Naive thymus-derived CD4-positive, alpha-beta T cell (primary cell): ENCODE results near the gene VPS37D. TPM values are rescaled to one million over a fixed set of nuclear protein-coding genes. Genes with fewer than 3 reads are reported as not detected.

Experiments used
- ATAC-seq: fragments of 150-1000 bp; cut with Tn5 transposase; 2 replicates; pipeline ENCODE4 v1.10.0; 2021; ENCODE audit warnings: mild to moderate bottlenecking, moderate library complexity
- CTCF ChIA-PET: fragments of 350-600 bp; sonication (Branson Sonifier 250); formaldehyde crosslinking; loops from one replicate; lab custom pipeline; 2021; ENCODE audit warnings: antibody characterized with exemption; lab: Charles Lee
- POLR2A ChIA-PET: fragments of 350-600 bp; sonication (Branson Sonifier 250); formaldehyde crosslinking; loops from one replicate; lab custom pipeline; 2021; ENCODE audit warnings: antibody characterized with exemption, inconsistent platforms; lab: Charles Lee
- DNase-seq, 9 donors: peaks; one replicate each; pipeline versions ENCODE4 v3.0.0 to v3.0.0-alpha.2; 2020 to 2022; ENCODE audit warnings: mixed read lengths in 1 of 9
- H3K27ac ChIP-seq: one replicate; pipeline ENCODE4 v1.7.0; 2013; ENCODE audit warnings: mild to moderate bottlenecking, low read depth, low read length, moderate library complexity
- H3K27me3 ChIP-seq, 2 donors: one replicate each; pipeline ENCODE4 v1.7.0; 2013; ENCODE audit warnings: low read length in 2 of 2, mild to moderate bottlenecking in 2 of 2, moderate library complexity in 2 of 2; ENCODE audit not compliant: control insufficient read depth in 2 of 2, insufficient read depth in 2 of 2
- H3K36me3 ChIP-seq, 3 experiments: 1 replicate in 2 of 3; 2 replicates in 1 of 3; pipeline ENCODE4 v1.7.0; 2013; ENCODE audit warnings: low read length in 3 of 3, mild to moderate bottlenecking in 3 of 3, moderate library complexity in 1 of 3; ENCODE audit not compliant: insufficient read depth in 3 of 3, control insufficient read depth in 2 of 3
- H3K4me1 ChIP-seq, 2 donors: one replicate each; pipeline ENCODE4 v1.7.0; 2013; ENCODE audit warnings: low read length in 2 of 2, mild to moderate bottlenecking in 2 of 2, moderate library complexity in 1 of 2; ENCODE audit not compliant: control insufficient read depth in 2 of 2, insufficient read depth in 2 of 2
- H3K4me3 ChIP-seq: 2 replicates; pipeline ENCODE4 v1.7.0; 2013; ENCODE audit warnings: mild to moderate bottlenecking, low read length
- H3K9me3 ChIP-seq, 3 experiments: 1 replicate in 2 of 3; 2 replicates in 1 of 3; pipeline ENCODE4 v1.7.0; 2013; ENCODE audit warnings: low read length in 3 of 3; ENCODE audit not compliant: control insufficient read depth in 2 of 3
- H3K27ac Mint-ChIP-seq, 9 donors: one replicate each; pipeline ENCODE4 v1.8.0; 2020 to 2022; ENCODE audit warnings: mixed read lengths in 9 of 9, mild to moderate bottlenecking in 8 of 9, moderate library complexity in 5 of 9, inconsistent platforms in 2 of 9
- H3K27me3 Mint-ChIP-seq, 5 donors: one replicate each; pipeline ENCODE4 v1.8.0; 2021 to 2022; ENCODE audit warnings: mixed read lengths in 5 of 5, mild to moderate bottlenecking in 1 of 5
- H3K36me3 Mint-ChIP-seq, 5 donors: one replicate each; pipeline ENCODE4 v1.8.0; 2020 to 2022; ENCODE audit warnings: mixed read lengths in 5 of 5, mild to moderate bottlenecking in 3 of 5, inconsistent platforms in 1 of 5
- H3K4me1 Mint-ChIP-seq, 7 donors: one replicate each; pipeline ENCODE4 v1.8.0; 2020 to 2022; ENCODE audit warnings: mixed read lengths in 7 of 7, mild to moderate bottlenecking in 3 of 7, inconsistent platforms in 1 of 7
- H3K4me3 Mint-ChIP-seq, 10 donors: one replicate each; pipeline ENCODE4 v1.8.0; 2020 to 2022; ENCODE audit warnings: mild to moderate bottlenecking in 10 of 10, mixed read lengths in 10 of 10, moderate library complexity in 6 of 10, inconsistent platforms in 2 of 10
- H3K9me3 Mint-ChIP-seq, 11 donors: one replicate each; pipeline ENCODE4 v1.8.0; 2020 to 2022; ENCODE audit warnings: mixed read lengths in 11 of 11, mild to moderate bottlenecking in 4 of 11, inconsistent platforms in 1 of 11, moderate library complexity in 1 of 11
- intact Hi-C, 2 donors: fragments of 100-400 bp; cut with micrococcal nuclease; formaldehyde crosslinking; loops; one replicate each; pipeline ENCODE4 v1.15.1; 2023
- polyA plus RNA-seq, 2 donors: library from polyadenylated mRNA; unstranded; fragments of 300-500 nt; fragmentation: Illumina TruSeq; gene quantifications; one replicate each; pipeline ENCODE4 v1.2.3, GENCODE V29; 2021
- total RNA-seq, 6 experiments: library from RNA in 5 of 6; stranded (reverse) in 5 of 6; gene quantifications; 1 replicate in 5 of 6; 2 replicates in 1 of 6; pipeline ENCODE4 v1.2.3 and lab custom pipeline; 2021 to 2026

Gene VPS37D
- total and polyA plus RNA-seq, 7 experiments from 2014 or later = 0.22 to 0.85 (median 0.44) TPM; not detected in 4

DNA sequence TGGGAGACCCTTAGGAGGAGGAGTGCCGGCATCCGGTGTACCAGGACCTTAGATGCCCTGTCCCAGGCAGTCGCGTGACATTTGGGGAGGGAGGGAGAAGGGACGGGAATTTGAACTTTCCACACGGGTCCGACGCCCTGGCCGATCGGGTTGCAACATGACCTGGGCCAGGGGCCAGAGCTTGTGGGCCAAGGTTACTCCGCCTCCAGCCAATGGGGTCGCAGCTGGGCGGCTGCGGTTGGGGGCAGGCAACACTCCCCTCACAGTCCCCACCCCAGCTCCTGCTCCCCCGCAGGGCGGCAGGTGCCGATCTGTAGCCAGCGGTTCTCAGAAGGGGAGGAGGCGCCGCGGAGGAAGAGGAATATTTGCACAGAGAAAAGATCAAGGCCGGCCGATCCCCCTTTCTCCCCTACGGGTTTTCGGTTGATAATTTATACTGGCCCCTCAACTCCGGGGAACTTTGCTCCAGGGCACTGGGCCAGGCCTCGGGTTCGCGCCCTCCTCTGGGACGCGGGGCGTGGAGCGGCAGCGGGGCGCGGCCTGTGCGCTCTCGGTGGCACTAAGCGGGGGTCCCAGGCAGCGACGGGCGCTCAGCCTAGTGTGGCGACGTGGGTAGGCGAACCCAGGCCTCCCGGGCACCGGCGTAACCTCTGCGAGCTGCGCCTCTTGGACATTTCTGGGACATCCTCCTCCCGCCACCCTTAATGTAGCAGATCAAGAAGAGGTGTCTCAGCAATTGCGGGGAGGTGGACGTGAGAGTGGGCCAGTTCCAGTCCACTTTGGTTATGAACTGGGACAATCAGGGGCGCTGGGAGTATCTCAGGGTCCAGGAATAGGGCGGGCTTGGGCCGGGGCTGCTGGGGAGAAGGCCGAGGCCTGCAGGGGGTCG, 44.5 kb upstream of the VPS37D start:
- H3K9me3 ChIP-seq = no peaks in the 10 kb centered on the region
- Mint-ChIP-seq H3K9me3 (no peaks in the 10 kb centered on the region), H3K4me1 (peaks cover 0 to 9% (median 5%) of the 10 kb centered on the region in 7 donors), H3K27ac (no peak overlapping the region), H3K4me3 (peak overlapping the region; percentile 25 to 78 (median 58)), H3K27me3 (peaks cover 29 to 69% (median 40%) of the 10 kb centered on the region in 5 donors), H3K36me3 (no peaks in the 10 kb centered on the region)
- H3K36me3 ChIP-seq = no peaks in the 10 kb centered on the region
- H3K27me3 ChIP-seq = peaks cover 0 to 10% of the 10 kb centered on the region in 2 donors
- intact Hi-C loops = loop anchor here in 1 of 2 donors (5.0 kb wide), 2 partner anchors 94 to 114 kb away; partner anchors contain the start of genes ABHD11 and STX1A
- no peak overlapping the region for H3K27ac ChIP-seq
- ChIA-PET POLR2A (no interaction called here), CTCF (no interaction called here)
- no peak for DNase-seq
- no peak overlapping the region for H3K4me3 ChIP-seq
- no peaks in the 10 kb centered on the region for H3K4me1 ChIP-seq
- no peak for ATAC-seq

- H3K36me3 ChIP-seq = no peaks in the 10 kb centered on the region
- no peak within 1 kb of the TSS for H3K4me3 ChIP-seq
- H3K27me3 Mint-ChIP-seq = peaks cover 38 to 74% (median 44%) of the 10 kb centered on the region in 5 donors
- no peaks in the 10 kb centered on the region for H3K36me3 Mint-ChIP-seq
- peaks cover 0 to 9% (median 5%) of the 10 kb centered on the region in 7 donors for H3K4me1 Mint-ChIP-seq
- peaks cover 0 to 10% of the 10 kb centered on the region in 2 donors for H3K27me3 ChIP-seq
- ATAC-seq = peak; percentile 89
- H3K9me3 Mint-ChIP-seq = no peaks in the 10 kb centered on the region
- ChIA-PET CTCF (no interaction called here), POLR2A (no interaction called here)
- H3K4me3 Mint-ChIP-seq = peak within 1 kb of the TSS; percentile 25 to 78 (median 60)
- no peaks in the 10 kb centered on the region for H3K4me1 ChIP-seq
- peak within 1 kb of the TSS in 1 of 9 donors; percentile 50 for H3K27ac Mint-ChIP-seq
- intact Hi-C loops = loop anchor here in 1 of 2 donors (1.0 to 5.0 kb wide), 4 partner anchors 43 to 113 kb away; partner anchors contain the start of genes ABHD11, STX1A, TBL2 and VPS37D
- no peak within 1 kb of the TSS for H3K27ac ChIP-seq
- DNase-seq = peak in 7 of 9 donors; percentile 16 to 68 (median 30)
- H3K9me3 ChIP-seq = no peaks in the 10 kb centered on the region
These were observed 43.6 kb upstream of the VPS37D start, which contains the start of gene MLXIPL for GRCh38 chr7:73623798-73624668. MLXIPL (minus strand) TSS chr7:73624522; CDS start chr7:73624492, 30 bp downstream.

DNA sequence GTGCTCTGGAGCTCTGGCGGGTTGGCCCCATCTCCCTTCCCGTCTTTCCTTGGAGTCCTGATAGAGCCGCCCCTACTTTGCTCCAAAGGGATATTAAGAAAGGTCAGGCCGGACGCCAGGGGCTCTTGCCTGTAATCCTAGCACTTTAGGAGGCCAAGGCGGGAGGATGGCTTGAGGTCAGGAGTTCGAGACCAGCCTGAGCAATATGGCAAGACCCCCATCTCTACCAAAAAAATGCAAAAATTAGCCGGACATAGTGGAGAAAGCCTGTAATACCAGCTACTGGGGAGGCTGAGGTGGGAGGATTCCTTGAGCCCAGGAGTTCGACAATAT, 43.0 kb upstream of the VPS37D start:
- Mint-ChIP-seq H3K4me3 (peak overlapping the region in 9 of 10 donors; percentile 12 to 78 (median 51)), H3K27me3 (peaks cover 40 to 77% (median 49%) of the 10 kb centered on the region in 5 donors), H3K27ac (peak overlapping the region in 1 of 9 donors; percentile 50), H3K36me3 (no peaks in the 10 kb centered on the region), H3K4me1 (peaks cover 0 to 9% (median 5%) of the 10 kb centered on the region in 7 donors), H3K9me3 (no peaks in the 10 kb centered on the region)
- ChIA-PET POLR2A (interaction anchor here (0.7 kb wide), 1 partner anchor 42 kb away, joined by 3 read pairs; no protein-coding TSS in a partner anchor), CTCF (no interaction called here)
- no peak overlapping the region for H3K4me3 ChIP-seq
- H3K36me3 ChIP-seq = no peaks in the 10 kb centered on the region
- no peak overlapping the region for H3K27ac ChIP-seq
- intact Hi-C loops = loop anchor here in 1 of 2 donors (1.0 to 5.0 kb wide), 4 partner anchors 43 to 113 kb away; partner anchors contain the start of genes ABHD11, STX1A, TBL2 and VPS37D
- H3K9me3 ChIP-seq = no peaks in the 10 kb centered on the region
- H3K27me3 ChIP-seq = peaks cover 0 to 10% of the 10 kb centered on the region in 2 donors
- ATAC-seq = no peak
- no peak for DNase-seq
- H3K4me1 ChIP-seq = no peaks in the 10 kb centered on the region

GRCh38 chr7:73625276-73625675, 42.4 kb upstream of the VPS37D start:
- Histone ChIP-seq H3K9me3 (no peaks in the 10 kb centered on the region), H3K27ac (no peak overlapping the region), H3K36me3 (no peaks in the 10 kb centered on the region), H3K4me3 (no peak overlapping the region), H3K4me1 (no peaks in the 10 kb centered on the region), H3K27me3 (peaks cover 0 to 10% of the 10 kb centered on the region in 2 donors)
- Mint-ChIP-seq H3K9me3 (no peaks in the 10 kb centered on the region), H3K27me3 (peaks cover 34 to 75% (median 49%) of the 10 kb centered on the region in 5 donors), H3K4me1 (peaks cover 0 to 9% (median 5%) of the 10 kb centered on the region in 7 donors), H3K4me3 (peak overlapping the region in 1 of 10 donors; percentile 65), H3K27ac (peak overlapping the region in 1 of 9 donors; percentile 50), H3K36me3 (no peaks in the 10 kb centered on the region)
- DNase-seq (no peak), ATAC-seq (no peak)
- CTCF ChIA-PET = no interaction called here
- POLR2A ChIA-PET = interaction anchor here (0.7 kb wide), 1 partner anchor 42 kb away, joined by 3 read pairs; no protein-coding TSS in a partner anchor
- intact Hi-C loops = no loop called here

DNA sequence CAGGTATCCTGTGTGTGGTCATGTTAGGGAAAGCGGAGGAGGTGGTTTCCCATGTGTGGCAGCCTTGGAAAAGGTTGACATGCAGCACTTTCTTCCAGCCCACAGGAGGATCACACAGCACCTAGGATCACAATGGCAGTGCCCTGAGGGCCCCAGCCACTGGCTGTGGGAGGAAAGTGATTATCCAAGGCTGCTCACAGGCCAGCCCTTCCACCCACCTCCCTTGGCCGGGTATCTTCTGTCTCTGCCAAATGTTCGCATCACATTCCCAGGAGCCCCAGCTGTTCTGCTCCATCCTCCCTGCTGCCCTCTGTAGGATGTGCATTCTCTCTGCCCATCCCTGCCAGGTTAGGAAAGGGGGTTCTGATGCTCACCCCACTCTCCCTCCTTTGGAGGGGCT, 40.8 kb upstream of the VPS37D start:
- Mint-ChIP-seq H3K27me3 (peaks cover 33 to 70% (median 50%) of the 10 kb centered on the region in 5 donors), H3K4me1 (peaks cover 0 to 9% (median 5%) of the 10 kb centered on the region in 7 donors), H3K4me3 (no peak overlapping the region), H3K27ac (no peak overlapping the region), H3K9me3 (no peaks in the 10 kb centered on the region), H3K36me3 (no peaks in the 10 kb centered on the region)
- no peaks in the 10 kb centered on the region for H3K36me3 ChIP-seq
- H3K4me3 ChIP-seq = no peak overlapping the region
- no peaks in the 10 kb centered on the region for H3K4me1 ChIP-seq
- intact Hi-C loops = no loop called here
- CTCF ChIA-PET = no interaction called here
- POLR2A ChIA-PET = no interaction called here
- DNase-seq (no peak), ATAC-seq (no peak)
- peaks cover 0 to 10% of the 10 kb centered on the region in 2 donors for H3K27me3 ChIP-seq
- no peak overlapping the region for H3K27ac ChIP-seq
- no peaks in the 10 kb centered on the region for H3K9me3 ChIP-seq

- intact Hi-C loops = no loop called here
- H3K27me3 ChIP-seq = peaks cover 0 to 10% of the 10 kb centered on the region in 2 donors
These were observed 39.1 kb upstream of the VPS37D start for GRCh38 chr7:73628504-73628903.

More at GRCh38 chr7:73628504-73628903, 39.1 kb upstream of the VPS37D start:
- Histone ChIP-seq H3K9me3 (no peaks in the 10 kb centered on the region), H3K27ac (no peak overlapping the region), H3K4me3 (no peak overlapping the region), H3K4me1 (no peaks in the 10 kb centered on the region), H3K36me3 (no peaks in the 10 kb centered on the region)
- no peak overlapping the region for H3K27ac Mint-ChIP-seq
- no peak for ATAC-seq
- ChIA-PET CTCF (interaction anchor here (1.1 kb wide), 1 partner anchor 21 kb away, joined by 3 read pairs; no protein-coding TSS in a partner anchor), POLR2A (no interaction called here)
- no peak for DNase-seq
- H3K9me3 Mint-ChIP-seq = no peaks in the 10 kb centered on the region
- no peak overlapping the region for H3K4me3 Mint-ChIP-seq
- peaks cover 31 to 64% (median 55%) of the 10 kb centered on the region in 5 donors for H3K27me3 Mint-ChIP-seq
- H3K4me1 Mint-ChIP-seq = peaks cover 0 to 3% (median 3%) of the 10 kb centered on the region in 7 donors
- no peaks in the 10 kb centered on the region for H3K36me3 Mint-ChIP-seq
